HPDE6-E6E7 (cell line): ENCODE results near the gene PITRM1.

Experiments used
- DNase-seq: peaks from one replicate; pipeline ENCODE4 v3.0.0; 2011; ENCODE audit warnings: missing footprints; ENCODE audit errors: extremely low spot score

The PITRM1 gene

GRCh38 chr10:3167611-3168330 is 4.8 kb downstream of the PITRM1 start:
- no peak for DNase-seq

GRCh38 chr10:3166496-3167290 is 5.9 kb downstream of the PITRM1 start:
- no peak for DNase-seq

- no peak for DNase-seq
Observed at GRCh38 chr10:3165196-3165595, 7.4 kb downstream of the PITRM1 start.

- no peak for DNase-seq
Observed at GRCh38 chr10:3163879-3164278, 8.7 kb downstream of the PITRM1 start.

- DNase-seq, result no peak
Observed at GRCh38 chr10:3162533-3162932, 10.0 kb downstream of the PITRM1 start.

GRCh38 chr10:3159152-3159551 is 13.4 kb downstream of the PITRM1 start:
- no peak for DNase-seq

GRCh38 chr10:3154666-3155065 is 17.9 kb downstream of the PITRM1 start:
- DNase-seq, result no peak

GRCh38 chr10:3152566-3152935 is 20.0 kb downstream of the PITRM1 start:
- DNase-seq, result no peak

GRCh38 chr10:3151889-3152565 is 20.6 kb downstream of the PITRM1 start:
- DNase-seq, result no peak

GRCh38 chr10:3150961-3151360 is 21.6 kb downstream of the PITRM1 start:
- no peak for DNase-seq

- no peak for DNase-seq
Observed at GRCh38 chr10:3150366-3150765, 22.2 kb downstream of the PITRM1 start.

- DNase-seq, result no peak
Observed at GRCh38 chr10:3149918-3150317, 22.7 kb downstream of the PITRM1 start.

- DNase-seq, result no peak
Observed at GRCh38 chr10:3148994-3149393, 23.6 kb downstream of the PITRM1 start.

GRCh38 chr10:3148041-3148440 is 24.5 kb downstream of the PITRM1 start:
- no peak for DNase-seq

- no peak for DNase-seq
Observed at GRCh38 chr10:3147117-3147820, 25.3 kb downstream of the PITRM1 start.

- DNase-seq, result no peak
Observed at GRCh38 chr10:3146289-3146688, 26.3 kb downstream of the PITRM1 start.

- no peak for DNase-seq
Observed at GRCh38 chr10:3145366-3145765, 27.2 kb downstream of the PITRM1 start.

GRCh38 chr10:3143791-3144434 is 28.7 kb downstream of the PITRM1 start:
- DNase-seq, result no peak

- DNase-seq, result no peak
Observed at GRCh38 chr10:3143366-3143765, 29.2 kb downstream of the PITRM1 start.

- DNase-seq, result no peak
Observed at GRCh38 chr10:3142146-3142875, 30.3 kb downstream of the PITRM1 start.
